Activated CD4-positive, alpha-beta T cell treated with anti-CD3 and anti-CD28 coated beads, Interleukin-2, amount 50 U/mL, for 4 hours (primary cell): ENCODE data around the gene RILPL2.
A peak's percentile ranks its signal among the peaks of the same experiment; 100 is the strongest.
"Not testable (repeated sequence)": the region's sequence is repeated elsewhere in the genome, so short reads cannot be mapped to it uniquely, and the experiment has no call there.

Source experiments
- DNase-seq, 2 experiments: peaks; one replicate each; pipeline ENCODE4 v3.0.0-alpha.2; 2020

RILPL2 gene

GRCh38 chr12:123436017-123436964 lies at the start of gene RILPL2:
Gene RILPL2, minus strand, starts transcription at chr12:123436684. Its CDS starts 264 bp downstream, at chr12:123436420.
- DNase-seq, result peak; percentile 91 to 92

GRCh38 chr12:123485756-123486155 lies 49.3 kb upstream of the RILPL2 start:
- no peak for DNase-seq

- no peak for DNase-seq
These were observed 47.2 kb upstream of the RILPL2 start for GRCh38 chr12:123483602-123484248.

GRCh38 chr12:123482876-123483275 lies 46.4 kb upstream of the RILPL2 start:
- no peak for DNase-seq

- not testable (repeated sequence) for DNase-seq
These were observed 44.8 kb upstream of the RILPL2 start for GRCh38 chr12:123481251-123481650.

GRCh38 chr12:123479442-123480180 lies 43.1 kb upstream of the RILPL2 start:
- no peak for DNase-seq

GRCh38 chr12:123478762-123479161 lies 42.3 kb upstream of the RILPL2 start:
- DNase-seq, result no peak

GRCh38 chr12:123478069-123478468 lies 41.6 kb upstream of the RILPL2 start:
- DNase-seq, result no peak

- DNase-seq, result no peak
These were observed 38.8 kb upstream of the RILPL2 start for GRCh38 chr12:123475246-123475703.

- no peak for DNase-seq
These were observed 38.2 kb upstream of the RILPL2 start for GRCh38 chr12:123474485-123475245.

- no peak for DNase-seq
These were observed 36.0 kb upstream of the RILPL2 start for GRCh38 chr12:123472438-123472849.

GRCh38 chr12:123471374-123472068 lies 35.0 kb upstream of the RILPL2 start:
- no peak for DNase-seq

- no peak for DNase-seq
These were observed 33.5 kb upstream of the RILPL2 start for GRCh38 chr12:123469978-123470377.

GRCh38 chr12:123468786-123469185 lies 32.3 kb upstream of the RILPL2 start:
- no peak for DNase-seq

- DNase-seq, result no peak
These were observed 28.6 kb upstream of the RILPL2 start for GRCh38 chr12:123465084-123465483.

GRCh38 chr12:123463174-123463573 lies 26.7 kb upstream of the RILPL2 start:
- DNase-seq, result not testable (repeated sequence)

- peak; percentile 77 to 82 for DNase-seq
These were observed 21.7 kb upstream of the RILPL2 start, which contains the start of gene SNRNP35 for GRCh38 chr12:123457980-123458779. Gene SNRNP35, plus strand, starts transcription at chr12:123458139. Its CDS starts 7,402 bp downstream, at chr12:123465541.

GRCh38 chr12:123453165-123453564 lies 16.7 kb upstream of the RILPL2 start:
- DNase-seq, result no peak

GRCh38 chr12:123452276-123452550 lies 15.7 kb upstream of the RILPL2 start:
- not testable (repeated sequence) for DNase-seq

GRCh38 chr12:123450636-123451035 lies 14.2 kb upstream of the RILPL2 start:
- no peak for DNase-seq

- DNase-seq, result no peak
These were observed 13.4 kb upstream of the RILPL2 start for GRCh38 chr12:123449856-123450255.
